OCI-M1 (cell line): ENCODE data around the gene TRIM9.
"Not testable (repeated sequence)": the region's sequence is repeated elsewhere in the genome, so short reads cannot be mapped to it uniquely, and the experiment has no call there.

Source experiments
- DNase-seq: peaks from one replicate; lab custom pipeline; 2025; lab: John Stamatoyannopoulos, UW

Gene TRIM9

DNA sequence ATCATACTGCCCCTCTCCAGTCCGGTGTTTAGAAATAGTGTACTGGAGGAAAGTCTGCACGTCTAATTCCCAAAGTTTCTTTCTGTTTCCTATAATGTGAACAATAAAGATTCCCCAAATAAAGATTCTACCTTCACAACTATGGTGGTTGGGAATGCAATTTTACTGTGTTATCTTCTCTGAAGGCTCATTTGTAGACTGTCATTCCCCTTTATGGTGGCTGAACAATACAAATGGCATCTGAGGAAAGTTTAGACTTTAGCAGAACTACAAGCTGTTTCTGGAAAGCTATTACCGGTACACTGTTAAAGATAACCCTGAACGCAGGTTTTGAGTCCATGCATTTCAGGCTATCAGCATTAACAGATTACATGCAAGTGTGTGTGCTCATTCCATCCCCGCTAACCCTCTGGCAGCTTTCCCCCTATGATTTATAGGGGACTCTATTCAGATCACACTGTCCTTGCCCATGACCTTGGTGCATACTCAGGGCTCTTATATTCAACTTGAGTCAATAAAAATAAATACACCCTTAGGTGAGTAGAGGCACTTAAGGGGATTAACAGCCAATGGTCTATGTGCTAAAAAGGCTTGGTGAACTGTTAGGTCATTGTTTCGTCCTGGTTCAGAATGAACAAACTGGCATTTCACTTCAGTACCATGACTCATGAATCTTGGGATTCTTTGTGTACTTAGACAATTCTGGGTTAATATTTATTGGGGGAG, 89.9 kb downstream of the TRIM9 start:
- peak; percentile 48 for DNase-seq

DNA sequence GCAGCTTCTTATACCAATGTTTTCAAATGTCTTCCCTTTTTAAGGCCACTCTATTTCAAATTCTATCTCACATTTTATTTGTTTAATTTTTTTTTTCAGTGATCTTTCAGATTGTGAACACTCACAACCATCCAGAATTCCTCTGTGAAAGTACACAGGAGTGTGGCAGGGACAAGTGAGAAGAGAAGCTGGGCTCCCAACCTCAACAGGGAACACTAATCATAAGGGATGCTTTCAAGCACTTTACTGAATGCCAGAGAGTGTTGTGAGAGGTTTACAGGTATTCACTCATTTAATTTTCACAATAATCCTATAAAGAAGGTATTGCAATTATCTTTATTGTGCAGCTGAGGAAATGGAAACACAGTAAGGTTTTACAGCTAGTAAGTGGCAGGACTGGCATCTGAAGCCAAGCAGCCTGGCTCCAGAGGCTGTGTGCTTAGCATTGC, 90.5 kb downstream of the TRIM9 start:
- DNase-seq = peak; percentile 54

DNA sequence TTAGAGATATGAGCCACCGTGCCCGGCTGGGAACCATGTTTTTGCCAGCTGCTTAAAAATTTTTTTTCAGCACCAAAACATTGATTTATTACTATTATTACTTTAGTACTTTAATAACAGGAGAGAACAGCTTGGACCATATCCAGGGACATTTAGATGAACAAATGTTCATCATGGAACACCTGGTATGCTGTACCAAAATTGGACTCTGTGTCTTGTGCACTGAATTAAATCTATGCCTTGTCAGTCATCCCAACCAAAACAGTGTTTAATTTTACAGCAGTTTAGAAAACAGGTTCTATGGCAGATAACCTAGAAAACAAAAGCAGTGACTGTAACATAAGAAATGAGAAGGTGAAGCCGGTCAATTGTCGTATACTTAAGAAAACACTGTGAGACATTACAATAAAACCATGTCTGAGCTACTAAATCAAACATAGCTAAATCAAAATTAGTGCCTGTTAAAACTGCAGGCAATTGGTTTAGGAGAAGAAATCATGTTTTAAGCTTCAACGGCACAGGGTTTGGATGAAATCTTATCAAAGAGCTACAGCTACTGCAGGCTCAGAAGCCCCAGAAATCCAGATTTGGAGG, 92.4 kb downstream of the TRIM9 start:
- DNase-seq = peak; percentile 9

GRCh38 chr14:51000566-51000965, 94.3 kb downstream of the TRIM9 start:
- DNase-seq = no peak

DNA sequence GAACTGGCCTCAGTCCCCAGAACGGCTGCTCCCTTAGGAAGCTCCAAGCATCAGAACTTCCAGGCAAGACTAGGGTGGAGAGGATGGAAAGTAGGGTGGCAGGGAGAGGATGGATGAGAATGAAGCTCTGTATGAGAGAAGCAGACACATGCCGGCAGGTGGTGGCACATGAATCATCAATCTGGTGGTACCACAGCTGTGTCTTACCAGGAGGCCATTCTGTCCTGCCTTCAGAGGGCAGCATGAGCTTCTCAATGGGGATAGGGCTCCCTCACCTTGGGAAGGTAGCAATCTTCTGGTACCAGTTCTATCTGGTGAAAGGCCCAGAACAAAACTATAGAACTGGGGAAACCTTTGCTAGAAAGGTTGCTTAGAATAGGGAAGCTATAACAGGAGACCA, 95.2 kb downstream of the TRIM9 start:
- no peak for DNase-seq

- no peak for DNase-seq
Measured at GRCh38 chr14:50998612-50999011, 96.3 kb downstream of the TRIM9 start.

GRCh38 chr14:50997712-50998111, 97.2 kb downstream of the TRIM9 start:
- no peak for DNase-seq

DNA sequence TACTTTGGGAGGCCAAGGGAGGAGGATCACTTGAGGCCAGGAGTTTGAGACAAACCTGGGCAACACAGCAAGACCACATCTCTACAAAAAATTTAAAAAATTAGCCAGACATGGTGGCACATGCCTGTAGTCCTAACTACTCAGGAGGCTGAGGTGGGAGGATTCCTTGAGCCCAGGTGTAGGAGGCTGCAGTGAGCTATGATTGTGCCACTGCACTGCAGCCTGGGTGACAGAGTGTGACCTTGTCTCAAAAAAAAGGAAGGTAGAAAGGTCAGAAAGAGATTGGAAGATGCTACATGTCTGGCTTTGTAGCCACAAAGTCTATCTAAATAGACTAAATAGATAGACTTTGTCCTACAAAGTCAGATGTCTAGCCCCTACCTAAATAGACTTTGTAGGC, 100.7 kb downstream of the TRIM9 start:
- not testable (repeated sequence) for DNase-seq

- no peak for DNase-seq
Measured at GRCh38 chr14:50985859-50986331, 109.0 kb downstream of the TRIM9 start.

- DNase-seq = no peak
Measured at GRCh38 chr14:50985124-50985858, 109.6 kb downstream of the TRIM9 start.

DNA sequence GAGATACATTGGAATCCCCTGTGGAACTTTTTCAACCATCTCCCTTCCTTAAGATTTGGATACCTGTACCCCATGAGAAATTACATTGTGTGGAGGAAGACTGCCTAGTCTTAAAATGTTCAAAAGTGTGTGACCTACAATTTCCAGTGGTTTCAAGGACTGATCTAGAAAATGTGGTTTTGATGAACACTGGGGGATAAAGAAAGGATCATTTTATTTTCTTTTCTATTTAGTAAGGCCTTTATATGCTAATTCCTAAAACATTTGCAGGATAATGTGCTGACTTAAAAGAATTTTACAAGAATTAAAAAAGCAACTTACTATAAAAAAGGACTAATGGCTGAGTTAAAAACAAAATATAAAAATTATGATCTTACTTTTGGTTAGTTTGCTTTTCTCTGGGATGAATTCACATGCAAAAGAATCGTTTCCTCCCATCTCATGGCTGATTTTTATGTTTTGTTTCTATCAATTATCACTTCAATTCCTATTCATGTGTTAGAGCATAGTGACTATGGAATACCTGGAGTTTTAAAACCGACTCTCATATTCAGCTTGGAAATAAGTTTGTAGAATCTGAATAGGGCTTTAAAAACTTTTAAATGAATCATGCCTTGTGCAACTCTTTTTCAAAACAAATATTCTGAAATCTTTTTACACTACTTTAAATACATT, 110.7 kb downstream of the TRIM9 start:
- DNase-seq = no peak

- DNase-seq = no peak
Measured at GRCh38 chr14:50979941-50980850, 114.7 kb downstream of the TRIM9 start.

- no peak for DNase-seq
Measured at GRCh38 chr14:50978888-50979287, 116.0 kb downstream of the TRIM9 start.

DNA sequence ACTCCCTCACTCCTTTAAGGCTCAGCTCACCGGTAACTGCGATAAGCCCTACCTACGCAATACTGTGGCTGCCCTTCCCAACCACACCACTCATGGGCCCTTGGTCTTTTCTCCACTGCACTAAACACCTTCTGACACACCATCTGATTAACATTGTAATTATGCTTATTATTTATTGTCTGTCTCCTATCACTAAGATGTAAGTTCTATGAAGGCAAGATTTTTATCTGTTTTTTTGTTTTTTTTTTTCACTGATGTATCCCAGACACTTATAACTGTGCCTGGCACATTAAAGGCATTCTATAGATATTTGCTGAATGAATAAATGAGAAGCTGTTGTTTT, 116.4 kb downstream of the TRIM9 start:
- no peak for DNase-seq

GRCh38 chr14:50977863-50978528, 116.9 kb downstream of the TRIM9 start:
- no peak for DNase-seq

- no peak for DNase-seq
Measured at GRCh38 chr14:50974118-50974517, 120.8 kb downstream of the TRIM9 start.

DNA sequence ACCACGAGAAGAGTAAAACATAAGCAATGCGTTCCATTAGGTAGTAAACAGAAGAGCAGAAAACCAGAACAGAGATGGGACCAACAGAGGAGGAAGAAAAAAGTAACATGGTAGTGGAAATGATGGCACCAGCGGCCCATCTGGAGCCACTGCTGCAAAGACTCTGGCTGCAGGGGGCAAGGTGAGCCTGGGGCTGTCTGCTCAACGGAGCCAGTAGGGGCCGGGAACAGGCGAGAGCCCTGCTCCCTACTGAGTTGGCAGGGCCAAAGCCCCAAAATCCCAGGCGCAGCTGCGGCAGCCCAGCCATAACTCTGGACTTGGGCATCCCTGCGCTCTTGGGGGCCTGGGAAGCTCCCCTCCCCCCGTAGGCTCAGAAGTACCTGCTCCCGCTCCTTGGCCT, 122.2 kb downstream of the TRIM9 start:
- DNase-seq = no peak

- DNase-seq = no peak
Measured at GRCh38 chr14:50970886-50971781, 123.8 kb downstream of the TRIM9 start.

- DNase-seq = no peak
Measured at GRCh38 chr14:50967790-50968189, 127.1 kb downstream of the TRIM9 start.

DNA sequence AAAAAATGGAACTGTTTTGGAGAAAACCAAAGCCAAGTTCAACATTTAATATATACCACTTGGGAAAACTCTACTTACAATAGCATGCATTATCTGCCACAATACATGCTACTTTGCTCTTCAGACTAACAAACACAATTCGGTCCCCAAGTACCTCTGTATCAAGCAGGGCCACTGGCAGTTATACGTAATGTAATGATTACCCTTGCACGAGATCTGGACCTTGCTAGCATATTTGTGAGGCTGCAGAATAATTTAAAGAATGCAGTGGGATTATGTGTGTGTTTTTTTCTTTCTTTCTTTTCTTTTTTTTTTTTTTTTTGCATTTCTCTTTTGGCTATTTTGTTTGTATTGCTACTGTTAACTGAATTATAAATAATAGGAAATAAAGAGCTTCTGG, 127.8 kb downstream of the TRIM9 start:
- no peak for DNase-seq
